H1 (cell line): Measurements from ENCODE around the gene CREBBP.
"Not testable (repeated sequence)": the region's sequence is repeated elsewhere in the genome, so short reads cannot be mapped to it uniquely, and the experiment has no call there.

Source experiments
- EZH2 ChIP-seq: fragments of 200-600 bp; sonication (generic); IDR thresholded peaks from 2 replicates; pipeline ENCODE4 v1.7.1; 2012; ENCODE audit warnings: low read depth, mild to moderate bottlenecking, moderate library complexity, low read length, inconsistent platforms; ENCODE audit not compliant: severe bottlenecking
- HDAC2 ChIP-seq, 2 experiments: fragments of 300-600 bp in 1 of 2; sonication (generic) in 1 of 2; IDR thresholded peaks; 2 replicates each; pipeline ENCODE4 v1.6.1; 2011 to 2012; ENCODE audit warnings: low read depth in 2 of 2, low read length in 2 of 2, mild to moderate bottlenecking in 2 of 2, moderate library complexity in 2 of 2, borderline replicate concordance in 1 of 2, inconsistent platforms in 1 of 2
- JUN ChIP-seq: IDR thresholded peaks from 2 replicates; pipeline ENCODE4 v1.6.1; 2011; ENCODE audit warnings: low read depth, mild to moderate bottlenecking, improper control_type of control experiment, low read length
- POLR2A ChIP-seq, 2 experiments: IDR thresholded peaks; 1 replicate in 1 of 2; 2 replicates in 1 of 2; pipeline ENCODE4 v1.6.1; 2011; ENCODE audit warnings: low read depth in 2 of 2, low read length in 2 of 2, mild to moderate bottlenecking in 2 of 2; ENCODE audit errors: control extremely low read depth in 1 of 2
- POLR2AphosphoS5 ChIP-seq: IDR thresholded peaks from 2 replicates; pipeline ENCODE4 v1.6.1; 2011; ENCODE audit warnings: low read depth, low read length
- RFX5 ChIP-seq: IDR thresholded peaks from 2 replicates; pipeline ENCODE4 v1.6.1; 2011; ENCODE audit warnings: low read depth, low read length, improper control_type of control experiment, borderline replicate concordance
- SIN3A ChIP-seq, 2 experiments: IDR thresholded peaks in 1 of 2; conservative IDR thresholded peaks in 1 of 2; 2 replicates each; pipeline ENCODE4 v1.6.1; 2011 to 2012; ENCODE audit warnings: low read length in 2 of 2, improper control_type of control experiment in 1 of 2, low read depth in 1 of 2, mild to moderate bottlenecking in 1 of 2
- YY1 ChIP-seq: IDR thresholded peaks from 2 replicates; pipeline ENCODE4 v1.6.1; 2011; ENCODE audit warnings: low read depth, mild to moderate bottlenecking, low read length
- ZNF274 ChIP-seq: IDR thresholded peaks from 2 replicates; pipeline ENCODE4 v1.7.0; 2012; ENCODE audit warnings: low read length, borderline replicate concordance; ENCODE audit errors: extremely low read depth
- TF ChIP-seq, protein P1 (sequence below), 3 experiments: IDR thresholded peaks; 1 replicate in 2 of 3; 2 replicates in 1 of 3; pipeline versions ENCODE4 v1.5.1 to v1.6.1; 2011; ENCODE audit warnings: low read length in 3 of 3, mild to moderate bottlenecking in 3 of 3, inconsistent platforms in 2 of 3, low read depth in 1 of 3, moderate library complexity in 1 of 3; ENCODE audit not compliant: insufficient read depth in 1 of 3; ENCODE audit errors: control extremely low read depth in 1 of 3

DNA sequence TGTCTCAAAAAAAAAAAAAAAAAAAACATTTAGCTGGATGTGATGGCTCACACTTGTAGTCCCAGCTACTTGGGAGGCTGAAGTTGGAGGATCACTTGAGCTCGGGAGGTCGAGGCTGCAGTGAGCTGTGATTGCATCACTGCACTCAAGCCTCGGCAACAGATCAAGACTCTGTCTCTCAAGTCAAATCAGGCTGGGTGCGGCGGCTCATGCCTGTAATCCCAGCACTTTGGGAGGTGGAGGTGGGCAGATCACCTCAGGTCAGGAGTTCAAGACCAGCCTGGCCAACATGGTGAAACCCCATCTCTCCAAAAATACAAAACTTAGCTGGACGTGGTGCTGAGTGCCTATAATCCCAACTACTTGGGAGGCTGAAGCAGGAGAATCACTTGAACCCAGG is 31.2 kb upstream of the CREBBP start:
- not testable (repeated sequence) for TF ChIP-seq SIN3A (conservative IDR thresholded peaks at IDR 0.05 in 1 of 2, IDR thresholded peaks at IDR 0.05 in 1 of 2; ENCODE audit: low read depth in 1 of 2, low read length in 2 of 2); EZH2; JUN; POLR2A (IDR thresholded peaks at IDR 0.05; ENCODE audit: control extremely low read depth in 1 of 2, low read depth in 2 of 2, low read length in 2 of 2); HDAC2 (IDR thresholded peaks at IDR 0.05; ENCODE audit: borderline replicate concordance in 1 of 2, low read depth in 2 of 2, low read length in 2 of 2); ZNF274; POLR2AphosphoS5; RFX5; YY1
- TF ChIP-seq, protein P1, sequence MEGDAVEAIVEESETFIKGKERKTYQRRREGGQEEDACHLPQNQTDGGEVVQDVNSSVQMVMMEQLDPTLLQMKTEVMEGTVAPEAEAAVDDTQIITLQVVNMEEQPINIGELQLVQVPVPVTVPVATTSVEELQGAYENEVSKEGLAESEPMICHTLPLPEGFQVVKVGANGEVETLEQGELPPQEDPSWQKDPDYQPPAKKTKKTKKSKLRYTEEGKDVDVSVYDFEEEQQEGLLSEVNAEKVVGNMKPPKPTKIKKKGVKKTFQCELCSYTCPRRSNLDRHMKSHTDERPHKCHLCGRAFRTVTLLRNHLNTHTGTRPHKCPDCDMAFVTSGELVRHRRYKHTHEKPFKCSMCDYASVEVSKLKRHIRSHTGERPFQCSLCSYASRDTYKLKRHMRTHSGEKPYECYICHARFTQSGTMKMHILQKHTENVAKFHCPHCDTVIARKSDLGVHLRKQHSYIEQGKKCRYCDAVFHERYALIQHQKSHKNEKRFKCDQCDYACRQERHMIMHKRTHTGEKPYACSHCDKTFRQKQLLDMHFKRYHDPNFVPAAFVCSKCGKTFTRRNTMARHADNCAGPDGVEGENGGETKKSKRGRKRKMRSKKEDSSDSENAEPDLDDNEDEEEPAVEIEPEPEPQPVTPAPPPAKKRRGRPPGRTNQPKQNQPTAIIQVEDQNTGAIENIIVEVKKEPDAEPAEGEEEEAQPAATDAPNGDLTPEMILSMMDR (IDR thresholded peaks at IDR 0.05; ENCODE audit: control extremely low read depth in 1 of 3, insufficient read depth in 1 of 3, low read depth in 1 of 3, low read length in 3 of 3) = not testable (repeated sequence)
